ENCODE data around the gene HOXC13. TPM values are rescaled to one million over a fixed set of nuclear protein-coding genes. Genes with fewer than 3 reads are reported as not detected.

Gene HOXC13
- total RNA-seq, 1 donor from 2014 or later: 0.69 TPM

GRCh38 chr12:53965281-53966084 is 26.9 kb downstream of the HOXC13 start:
- Mint-ChIP-seq H3K4me3 (peak overlapping the region; percentile 59), H3K4me1 (peaks cover 16% of the 10 kb centered on the region), H3K27ac (peak overlapping the region; percentile 55), H3K36me3 (no peaks in the 10 kb centered on the region), H3K27me3 (ENCODE audit: low read depth) (peaks cover 100% of the 10 kb centered on the region), H3K9me3 (no peaks in the 10 kb centered on the region)
- DNase-seq (ENCODE audit: low spot score in 2 of 2, unreplicated experiment in 2 of 2): no peak
- no peak for TF ChIP-seq CTCF (IDR thresholded peaks at IDR 0.05; ENCODE audit: unreplicated experiment)

- no peaks in the 10 kb centered on the region for H3K9me3 Mint-ChIP-seq
- H3K27ac Mint-ChIP-seq: peak overlapping the region; percentile 59
- H3K4me3 Mint-ChIP-seq: peak overlapping the region; percentile 59
- H3K27me3 Mint-ChIP-seq (ENCODE audit: low read depth): peaks cover 100% of the 10 kb centered on the region
- H3K36me3 Mint-ChIP-seq: no peaks in the 10 kb centered on the region
- no peak for TF ChIP-seq CTCF (IDR thresholded peaks at IDR 0.05; ENCODE audit: unreplicated experiment)
- DNase-seq (ENCODE audit: low spot score in 2 of 2, unreplicated experiment in 2 of 2): no peak
- H3K4me1 Mint-ChIP-seq: peaks cover 16% of the 10 kb centered on the region
Measured at GRCh38 chr12:53966085-53966384, 27.4 kb downstream of the HOXC13 start.

GRCh38 chr12:53966385-53967133 is 27.9 kb downstream of the HOXC13 start:
- H3K4me1 Mint-ChIP-seq: peaks cover 16% of the 10 kb centered on the region
- H3K36me3 Mint-ChIP-seq: no peaks in the 10 kb centered on the region
- H3K27ac Mint-ChIP-seq: peak overlapping the region; percentile 59
- TF ChIP-seq CTCF (IDR thresholded peaks at IDR 0.05; ENCODE audit: unreplicated experiment): no peak
- no peaks in the 10 kb centered on the region for H3K9me3 Mint-ChIP-seq
- H3K4me3 Mint-ChIP-seq: peak overlapping the region; percentile 59
- DNase-seq (ENCODE audit: low spot score in 2 of 2, unreplicated experiment in 2 of 2): no peak
- H3K27me3 Mint-ChIP-seq (ENCODE audit: low read depth): peaks cover 100% of the 10 kb centered on the region

- Mint-ChIP-seq H3K4me3 (peak overlapping the region; percentile 12), H3K27me3 (ENCODE audit: low read depth) (peaks cover 100% of the 10 kb centered on the region), H3K9me3 (no peaks in the 10 kb centered on the region), H3K36me3 (no peaks in the 10 kb centered on the region), H3K27ac (no peak overlapping the region), H3K4me1 (peaks cover 16% of the 10 kb centered on the region)
- no peak for TF ChIP-seq CTCF (IDR thresholded peaks at IDR 0.05; ENCODE audit: unreplicated experiment)
- DNase-seq (ENCODE audit: low spot score in 2 of 2, unreplicated experiment in 2 of 2): no peak
Measured at GRCh38 chr12:53967421-53967925, 28.8 kb downstream of the HOXC13 start.

GRCh38 chr12:53968214-53969127 is 29.8 kb downstream of the HOXC13 start:
- peaks cover 100% of the 10 kb centered on the region for H3K27me3 Mint-ChIP-seq (ENCODE audit: low read depth)
- H3K4me3 Mint-ChIP-seq: peak overlapping the region; percentile 30
- no peaks in the 10 kb centered on the region for H3K36me3 Mint-ChIP-seq
- H3K4me1 Mint-ChIP-seq: peaks cover 23% of the 10 kb centered on the region
- H3K27ac Mint-ChIP-seq: peak overlapping the region; percentile 10
- DNase-seq (ENCODE audit: low spot score in 2 of 2, unreplicated experiment in 2 of 2): no peak
- TF ChIP-seq CTCF (IDR thresholded peaks at IDR 0.05; ENCODE audit: unreplicated experiment): no peak
- H3K9me3 Mint-ChIP-seq: no peaks in the 10 kb centered on the region

Measured in mesothelial cell of epicardium (in vitro differentiated cells).